HG03354 (cell line): Measurements from ENCODE around the gene BBX.
"Not testable (repeated sequence)": the region's sequence is repeated elsewhere in the genome, so short reads cannot be mapped to it uniquely, and the experiment has no call there.

ENCODE experiments used
- ATAC-seq: cut with Tn5 transposase; IDR thresholded peaks from one replicate; pipeline ENCODE4 v1.9.1; 2021; ENCODE audit warnings: mild to moderate bottlenecking; ENCODE audit not compliant: unreplicated experiment, poor library complexity, severe bottlenecking

The BBX gene

GRCh38 chr3:107675233-107675900 lies 152.6 kb downstream of the BBX start:
- ATAC-seq, result peak; percentile 61

DNA sequence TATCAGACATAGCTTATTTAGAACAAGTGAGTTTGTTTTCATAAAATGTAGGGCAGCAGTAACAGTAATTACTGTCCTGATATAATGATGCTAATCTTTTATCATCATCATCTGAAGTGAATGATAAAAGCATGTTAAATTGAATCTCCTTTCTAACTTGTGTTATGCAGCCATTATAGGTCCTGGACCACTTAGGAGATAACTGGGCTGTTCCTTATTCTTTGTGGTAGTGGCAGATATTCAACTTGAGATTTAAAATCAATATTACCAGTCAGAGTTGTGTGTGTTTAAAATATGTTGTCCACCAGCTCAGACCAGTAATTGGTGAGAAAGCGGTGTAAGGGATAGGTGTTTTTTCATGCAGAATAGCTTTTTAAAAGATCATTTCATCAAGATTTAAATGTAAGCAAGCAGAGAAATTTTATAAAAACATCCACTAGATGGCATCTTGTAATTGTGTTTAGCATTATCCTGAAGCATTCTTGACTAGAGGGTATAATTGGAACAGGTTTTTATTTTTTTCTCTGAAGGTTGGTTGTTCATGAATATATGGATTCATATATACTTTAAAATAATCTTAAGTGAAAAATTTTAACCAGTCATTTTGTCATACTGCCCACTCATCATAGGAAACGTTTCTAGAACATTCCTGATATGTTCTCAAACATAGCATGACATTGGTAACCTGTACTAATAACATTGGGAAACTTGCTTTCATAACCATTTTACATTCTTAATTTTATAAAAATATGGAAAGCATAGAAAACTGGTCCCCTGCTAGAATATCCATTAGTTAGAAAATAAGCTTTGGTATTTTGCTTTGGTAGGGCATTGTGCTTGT lies 153.9 kb downstream of the BBX start:
- peak; percentile 37 for ATAC-seq

DNA sequence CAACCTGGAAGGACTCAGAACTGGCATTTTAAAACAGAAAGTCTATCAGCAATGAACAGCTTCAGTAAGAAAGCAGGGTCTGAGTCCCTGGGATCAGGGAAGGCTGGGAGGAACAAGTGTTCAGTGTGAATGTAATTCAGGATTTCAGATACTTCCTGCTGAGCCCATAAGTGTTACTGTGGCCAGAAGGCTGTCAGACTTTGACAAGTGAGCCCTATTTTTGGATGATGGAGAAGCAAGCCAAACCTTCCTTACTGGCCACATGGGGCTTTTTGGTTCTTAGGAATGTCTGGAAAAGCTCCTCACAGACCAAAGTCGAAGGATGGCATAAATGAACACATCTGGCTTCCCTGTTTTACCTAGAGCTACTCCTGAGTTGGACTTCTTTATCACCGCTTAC lies 157.2 kb downstream of the BBX start:
- ATAC-seq, result no peak

DNA sequence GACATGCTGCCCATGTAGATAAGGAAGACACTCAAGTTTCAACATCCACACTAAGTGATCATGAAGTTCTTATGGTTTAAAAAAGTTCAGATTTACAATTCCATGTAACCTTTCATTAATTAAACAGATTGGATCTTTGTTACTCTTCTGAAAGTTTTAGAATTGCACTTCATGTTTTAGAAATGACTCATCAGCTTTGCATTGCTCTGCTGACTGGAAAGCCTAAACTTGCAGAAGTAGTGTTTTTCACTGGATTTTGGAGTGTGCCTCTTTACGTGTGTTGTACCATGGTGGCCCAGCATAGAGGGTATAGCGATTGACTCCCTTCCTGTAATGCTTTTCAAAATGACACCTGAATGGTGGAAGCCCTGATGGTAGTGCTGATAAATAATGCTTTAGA lies 157.9 kb downstream of the BBX start:
- ATAC-seq, result no peak

GRCh38 chr3:107681396-107681795 lies 158.6 kb downstream of the BBX start:
- ATAC-seq, result no peak

- no peak for ATAC-seq
Measured at GRCh38 chr3:107682580-107682979, 159.8 kb downstream of the BBX start.

GRCh38 chr3:107683447-107683846 lies 160.7 kb downstream of the BBX start:
- ATAC-seq, result no peak

DNA sequence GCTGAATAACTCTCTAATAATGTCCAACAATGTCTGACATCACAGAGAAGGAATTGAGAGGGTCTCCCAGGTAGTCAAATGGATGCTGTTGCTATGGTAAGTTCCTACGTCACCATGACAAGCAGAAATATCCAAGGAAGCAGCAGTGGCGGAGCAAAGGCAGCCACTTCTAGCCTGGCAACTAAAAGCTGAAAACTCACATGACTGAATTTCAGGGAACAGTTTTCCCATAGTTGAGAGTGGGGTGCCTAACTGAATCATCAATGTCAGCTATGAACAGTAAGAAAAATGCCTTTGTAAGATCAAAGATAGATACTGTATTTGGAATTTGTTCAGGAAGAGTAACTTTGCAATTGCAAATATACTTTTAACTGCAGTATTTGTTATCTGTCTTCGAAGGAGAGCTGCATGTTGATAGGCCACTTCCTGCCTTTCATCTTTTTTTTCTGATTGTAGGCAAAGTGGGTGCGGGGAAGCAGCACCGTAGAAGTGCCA lies 161.7 kb downstream of the BBX start:
- no peak for ATAC-seq

- ATAC-seq, result no peak
Measured at GRCh38 chr3:107685383-107685782, 162.6 kb downstream of the BBX start.

- ATAC-seq, result no peak
Measured at GRCh38 chr3:107687056-107687581, 164.4 kb downstream of the BBX start.

DNA sequence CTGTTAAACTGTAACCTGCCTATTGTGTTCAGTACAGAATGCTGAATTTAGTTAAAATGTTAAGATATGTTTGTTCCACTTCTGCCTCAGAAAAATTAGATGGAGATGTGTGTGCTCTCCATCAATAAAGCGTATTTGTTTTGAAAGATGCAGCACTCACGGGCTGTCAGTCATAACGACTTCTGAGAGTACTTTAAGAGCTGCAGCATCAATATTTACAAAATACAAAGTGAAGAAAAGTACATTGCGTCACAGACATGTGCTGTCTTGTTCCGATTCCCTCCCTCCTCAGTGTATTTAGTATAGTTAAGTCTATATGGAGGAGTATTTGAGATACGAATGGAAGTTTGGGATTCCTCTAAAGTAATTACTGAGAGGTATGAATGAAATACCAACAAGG lies 166.6 kb downstream of the BBX start:
- ATAC-seq, result no peak

DNA sequence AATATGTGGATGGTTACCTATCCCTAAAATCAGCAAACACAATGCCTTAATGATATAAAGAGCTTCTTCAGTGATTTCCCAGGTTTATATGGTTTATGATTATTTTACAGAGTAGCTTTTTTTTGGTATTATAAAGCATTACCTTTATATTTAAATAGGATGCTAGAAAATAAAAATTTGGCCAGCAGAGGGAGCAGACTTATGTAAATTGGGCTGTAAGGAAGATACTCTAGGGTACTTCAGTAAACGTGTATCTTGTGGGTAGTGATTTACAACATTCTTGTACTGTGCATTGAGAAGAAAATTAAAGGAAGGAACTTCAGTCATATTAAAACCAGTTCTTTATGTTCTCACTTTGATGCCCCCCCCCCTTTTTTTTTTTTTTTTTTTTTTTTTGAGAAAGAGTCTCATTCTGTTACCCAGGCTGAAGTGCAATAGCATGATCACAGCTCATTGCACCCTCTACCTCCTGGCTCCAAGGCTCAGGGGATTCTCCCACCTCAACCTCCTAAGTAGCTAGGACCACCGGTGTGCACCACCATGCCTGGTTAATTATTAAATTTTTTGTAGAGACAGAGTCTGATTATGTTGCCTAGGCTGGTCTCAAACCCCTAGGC lies 167.9 kb downstream of the BBX start:
- ATAC-seq, result peak; percentile 92

GRCh38 chr3:107691984-107692383 lies 169.2 kb downstream of the BBX start:
- not testable (repeated sequence) for ATAC-seq

DNA sequence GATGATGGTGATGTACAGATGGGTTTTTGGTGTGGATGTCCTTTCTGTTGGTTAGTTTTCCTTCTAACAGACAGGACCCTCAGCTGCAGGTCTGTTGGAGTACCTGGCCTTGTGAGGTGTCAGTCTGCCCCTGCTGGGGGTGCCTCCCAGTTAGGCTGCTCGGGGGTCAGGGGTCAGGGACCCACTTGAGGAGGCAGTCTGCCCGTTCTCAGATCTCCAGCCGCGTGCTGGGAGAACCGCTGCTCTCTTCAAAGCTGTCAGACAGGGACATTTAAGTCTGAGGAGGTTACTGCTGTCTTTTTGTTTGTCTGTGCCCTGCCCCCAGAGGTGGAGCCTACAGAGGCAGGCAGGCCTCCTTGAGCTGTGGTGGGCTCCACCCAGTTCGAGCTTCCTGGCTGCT lies 174.6 kb downstream of the BBX start:
- ATAC-seq, result not testable (repeated sequence)

- not testable (repeated sequence) for ATAC-seq
Measured at GRCh38 chr3:107697855-107698254, 175.1 kb downstream of the BBX start.

GRCh38 chr3:107699682-107700081 lies 176.9 kb downstream of the BBX start:
- no peak for ATAC-seq

- no peak for ATAC-seq
Measured at GRCh38 chr3:107701299-107701698, 178.5 kb downstream of the BBX start.

DNA sequence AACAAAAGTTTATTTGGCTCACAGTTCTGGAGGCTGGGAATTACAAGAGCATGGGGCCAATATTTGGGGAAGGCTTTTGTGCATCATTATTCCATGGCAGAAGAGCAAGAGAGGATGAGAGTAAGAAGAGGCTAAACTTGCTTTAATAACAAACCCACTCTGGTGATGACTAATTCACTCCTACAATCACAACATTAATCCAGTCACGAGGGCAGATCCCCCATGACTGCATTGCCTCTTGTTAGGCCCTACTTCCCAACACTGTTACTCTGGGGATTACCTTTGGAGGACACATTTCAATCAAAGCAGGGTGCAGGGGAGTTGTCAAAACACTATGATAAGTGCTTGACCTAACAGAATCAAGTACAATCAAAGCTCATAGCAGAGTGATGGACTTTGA lies 181.7 kb downstream of the BBX start:
- no peak for ATAC-seq

DNA sequence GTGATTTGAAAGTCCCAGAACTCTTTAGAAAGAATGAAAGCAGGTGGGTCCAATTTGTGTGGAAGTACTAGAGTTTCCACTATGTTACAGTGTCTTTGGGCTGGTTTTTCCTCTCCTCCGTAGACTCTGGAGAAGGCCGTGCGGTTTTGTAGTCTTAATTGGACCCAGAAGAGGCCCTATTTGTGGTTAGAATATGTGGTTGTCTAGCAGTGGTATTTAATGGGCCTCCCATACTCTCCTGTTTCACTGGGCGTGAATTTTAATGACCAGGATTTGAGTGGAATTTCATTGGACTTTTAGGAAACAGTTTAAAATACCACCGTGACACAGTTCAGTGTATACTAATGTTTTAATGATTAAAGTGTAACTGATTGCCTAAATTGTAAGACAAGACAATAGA lies 182.3 kb downstream of the BBX start:
- ATAC-seq, result no peak

- no peak for ATAC-seq
Measured at GRCh38 chr3:107710851-107711250, 188.1 kb downstream of the BBX start.
